IPS DF 6.9 (cell line): ENCODE data around the gene AMACR.

ENCODE experiments used
- DNase-seq: peaks from one replicate; pipeline ENCODE4 v3.0.0-alpha.2; 2013; ENCODE audit warnings: low read depth, low spot score
- H3K27ac ChIP-seq: one replicate; pipeline ENCODE4 v1.5.1; 2013; ENCODE audit warnings: low read length, control low read depth
- H3K27me3 ChIP-seq: 2 replicates; pipeline ENCODE4 v1.6.1; 2013; ENCODE audit warnings: mild to moderate bottlenecking, low read length; ENCODE audit not compliant: control insufficient read depth, insufficient read depth
- H3K36me3 ChIP-seq: 2 replicates; pipeline ENCODE4 v1.6.1; 2013; ENCODE audit warnings: low read length; ENCODE audit not compliant: control insufficient read depth, insufficient read depth
- H3K4me1 ChIP-seq: 2 replicates; pipeline ENCODE4 v1.6.1; 2013; ENCODE audit warnings: low read length; ENCODE audit not compliant: control insufficient read depth, insufficient read depth
- H3K4me3 ChIP-seq: 2 replicates; pipeline ENCODE4 v1.5.1; 2013; ENCODE audit warnings: mild to moderate bottlenecking, low read length
- H3K9me3 ChIP-seq: 2 replicates; pipeline ENCODE4 v1.6.1; 2013; ENCODE audit warnings: low read length, inconsistent platforms; ENCODE audit not compliant: control insufficient read depth, insufficient read depth
- WGBS: extraction: QIAGEN DNeasy Blood & Tissue Kit; methylation state at CpG from one replicate; pipeline ENCODE4 v1.1.7; 2013; ENCODE audit warnings: mixed read lengths, missing lambda C conversion rate; ENCODE audit not compliant: insufficient read length, insufficient coverage; 5-methylcytosine and 5-hydroxymethylcytosine counted together

Gene AMACR

GRCh38 chr5:34007621-34008600, at the start of gene AMACR:
Gene AMACR (minus strand): TSS chr5:34008050. CDS start chr5:34008019, 31 bp downstream.
- WGBS = no CpG with 5 or more reads among the region's 76 CpGs
- H3K4me1 ChIP-seq = no peaks in the 10 kb centered on the region
- H3K27me3 ChIP-seq = no peaks in the 10 kb centered on the region
- peaks cover 3% of the 10 kb centered on the region; the same call in 1 of the 2 replicates for H3K36me3 ChIP-seq
- peak within 1 kb of the TSS; percentile 79; the same call in 1 of the 2 replicates for H3K4me3 ChIP-seq
- no peak within 1 kb of the TSS for H3K27ac ChIP-seq
- peak; percentile 60 for DNase-seq
- no peaks in the 10 kb centered on the region for H3K9me3 ChIP-seq

- H3K4me1 ChIP-seq = no peaks in the 10 kb centered on the region
- DNase-seq = no peak
- no peak overlapping the region for H3K4me3 ChIP-seq
- no CpG with 5 or more reads among the region's 5 CpGs for WGBS
- H3K9me3 ChIP-seq = no peaks in the 10 kb centered on the region
- H3K27ac ChIP-seq = no peak overlapping the region
- H3K27me3 ChIP-seq = no peaks in the 10 kb centered on the region
- H3K36me3 ChIP-seq = no peaks in the 10 kb centered on the region
Measured at GRCh38 chr5:34057569-34057968, 49.7 kb upstream of the AMACR start.

- H3K27me3 ChIP-seq = no peaks in the 10 kb centered on the region
- no peak for DNase-seq
- H3K27ac ChIP-seq = no peak overlapping the region
- H3K4me3 ChIP-seq = no peak overlapping the region
- no peaks in the 10 kb centered on the region for H3K4me1 ChIP-seq
- no peaks in the 10 kb centered on the region for H3K9me3 ChIP-seq
- H3K36me3 ChIP-seq = no peaks in the 10 kb centered on the region
- no CpG with 5 or more reads among the region's 3 CpGs for WGBS
Measured at GRCh38 chr5:34057118-34057517, 49.3 kb upstream of the AMACR start.

GRCh38 chr5:34055667-34056066, 47.8 kb upstream of the AMACR start:
- no peak for DNase-seq
- no peaks in the 10 kb centered on the region for H3K4me1 ChIP-seq

GRCh38 chr5:34054400-34054729, 46.5 kb upstream of the AMACR start:
- Histone ChIP-seq H3K27ac (no peak overlapping the region), H3K36me3 (no peaks in the 10 kb centered on the region), H3K27me3 (no peaks in the 10 kb centered on the region), H3K4me1 (no peaks in the 10 kb centered on the region), H3K9me3 (no peaks in the 10 kb centered on the region), H3K4me3 (no peak overlapping the region)
- no peak for DNase-seq
- no CpG with 5 or more reads among the region's 1 CpG for WGBS

More at GRCh38 chr5:34055667-34056066, 47.8 kb upstream of the AMACR start:
- no peaks in the 10 kb centered on the region for H3K9me3 ChIP-seq
- no CpG with 5 or more reads among the region's 3 CpGs for WGBS
- H3K4me3 ChIP-seq = no peak overlapping the region
- no peaks in the 10 kb centered on the region for H3K36me3 ChIP-seq
- no peaks in the 10 kb centered on the region for H3K27me3 ChIP-seq
- no peak overlapping the region for H3K27ac ChIP-seq

- no CpG with 5 or more reads among the region's 5 CpGs for WGBS
- no peaks in the 10 kb centered on the region for H3K9me3 ChIP-seq
- H3K27ac ChIP-seq = no peak overlapping the region
- no peaks in the 10 kb centered on the region for H3K36me3 ChIP-seq
- H3K27me3 ChIP-seq = no peaks in the 10 kb centered on the region
- no peak overlapping the region for H3K4me3 ChIP-seq
- DNase-seq = no peak
- H3K4me1 ChIP-seq = no peaks in the 10 kb centered on the region
Measured at GRCh38 chr5:34053571-34054399, 45.9 kb upstream of the AMACR start.

GRCh38 chr5:34053133-34053532, 45.3 kb upstream of the AMACR start:
- Histone ChIP-seq H3K4me1 (no peaks in the 10 kb centered on the region), H3K9me3 (no peaks in the 10 kb centered on the region), H3K27me3 (no peaks in the 10 kb centered on the region), H3K27ac (no peak overlapping the region), H3K36me3 (no peaks in the 10 kb centered on the region), H3K4me3 (no peak overlapping the region)
- WGBS = no CpG with 5 or more reads among the region's 2 CpGs
- no peak for DNase-seq

GRCh38 chr5:34051374-34051980, 43.6 kb upstream of the AMACR start:
- Histone ChIP-seq H3K4me3 (no peak overlapping the region), H3K4me1 (0 out of 2 replicates have a peak, but pooled peaks cover 2% of the 10 kb centered on the region), H3K27ac (no peak overlapping the region), H3K27me3 (no peaks in the 10 kb centered on the region), H3K36me3 (no peaks in the 10 kb centered on the region), H3K9me3 (no peaks in the 10 kb centered on the region)
- no CpG with 5 or more reads among the region's 4 CpGs for WGBS
- DNase-seq = no peak

- H3K4me1 ChIP-seq = 0 out of 2 replicates have a peak, but pooled peaks cover 2% of the 10 kb centered on the region
- H3K9me3 ChIP-seq = no peaks in the 10 kb centered on the region
- no peaks in the 10 kb centered on the region for H3K27me3 ChIP-seq
- no peak for DNase-seq
- H3K36me3 ChIP-seq = no peaks in the 10 kb centered on the region
- no peak overlapping the region for H3K4me3 ChIP-seq
- no peak overlapping the region for H3K27ac ChIP-seq
Measured at GRCh38 chr5:34047774-34048572, 40.1 kb upstream of the AMACR start.
